ENCODE data around the gene COBL.

The COBL gene

DNA sequence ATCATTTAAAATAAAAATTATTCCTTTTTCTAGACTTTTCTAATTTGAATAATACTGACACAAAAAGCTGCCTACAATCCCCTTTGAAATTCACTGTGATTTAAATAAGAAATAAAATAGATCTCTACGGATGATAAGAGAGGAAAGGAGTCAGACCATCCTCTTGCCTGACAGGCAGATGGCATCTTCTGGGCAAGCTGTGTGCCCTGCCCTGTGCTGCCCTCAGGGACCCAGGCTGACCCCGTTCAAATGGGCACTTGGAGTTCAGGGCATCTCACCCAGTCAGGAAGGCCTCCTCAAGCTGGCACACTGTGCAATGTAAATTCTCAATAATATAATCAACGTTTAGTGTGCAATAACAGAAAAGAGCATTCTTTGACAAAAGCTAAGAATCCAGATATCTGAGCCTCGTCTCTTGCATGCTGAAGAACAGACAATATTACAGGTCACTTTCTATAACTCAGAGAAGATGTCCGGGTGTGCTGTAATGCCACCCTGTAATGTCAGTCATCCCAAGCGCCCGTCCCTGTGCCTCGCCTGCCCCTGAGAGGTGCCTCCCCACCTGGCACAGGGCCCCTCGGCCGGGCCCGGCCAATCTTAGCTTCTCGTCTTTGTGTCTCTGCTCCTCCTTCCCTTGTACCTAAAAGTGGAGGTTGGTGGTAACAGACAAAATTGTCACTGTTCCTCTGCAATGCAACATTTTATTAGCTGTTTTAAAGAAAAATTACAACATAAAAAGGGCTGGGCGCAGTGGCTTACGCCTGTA lies 263.3 kb downstream of the COBL start:
- no peak for DNase-seq

DNA sequence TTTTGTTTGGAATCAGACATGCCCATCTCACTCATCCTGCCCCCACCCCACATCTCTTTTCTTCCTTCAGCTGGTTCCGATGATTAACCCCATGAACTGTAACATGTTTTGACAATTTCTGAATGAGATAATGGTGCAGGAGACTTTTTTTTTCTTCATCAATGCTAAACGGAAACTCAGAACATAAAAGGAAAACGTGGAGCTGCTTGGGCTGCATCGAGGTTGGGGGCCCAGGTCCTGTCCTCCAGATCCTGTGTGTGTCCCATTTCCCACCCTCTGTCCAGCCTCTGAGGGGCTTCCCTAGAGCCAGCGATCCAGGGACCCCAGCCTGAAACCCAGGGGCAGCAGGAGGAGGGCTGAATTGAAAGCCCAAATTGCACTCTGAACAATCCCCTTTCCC lies 270.1 kb downstream of the COBL start:
- H3K4me3 Mint-ChIP-seq: no peak overlapping the region
- TF ChIP-seq, protein P1, sequence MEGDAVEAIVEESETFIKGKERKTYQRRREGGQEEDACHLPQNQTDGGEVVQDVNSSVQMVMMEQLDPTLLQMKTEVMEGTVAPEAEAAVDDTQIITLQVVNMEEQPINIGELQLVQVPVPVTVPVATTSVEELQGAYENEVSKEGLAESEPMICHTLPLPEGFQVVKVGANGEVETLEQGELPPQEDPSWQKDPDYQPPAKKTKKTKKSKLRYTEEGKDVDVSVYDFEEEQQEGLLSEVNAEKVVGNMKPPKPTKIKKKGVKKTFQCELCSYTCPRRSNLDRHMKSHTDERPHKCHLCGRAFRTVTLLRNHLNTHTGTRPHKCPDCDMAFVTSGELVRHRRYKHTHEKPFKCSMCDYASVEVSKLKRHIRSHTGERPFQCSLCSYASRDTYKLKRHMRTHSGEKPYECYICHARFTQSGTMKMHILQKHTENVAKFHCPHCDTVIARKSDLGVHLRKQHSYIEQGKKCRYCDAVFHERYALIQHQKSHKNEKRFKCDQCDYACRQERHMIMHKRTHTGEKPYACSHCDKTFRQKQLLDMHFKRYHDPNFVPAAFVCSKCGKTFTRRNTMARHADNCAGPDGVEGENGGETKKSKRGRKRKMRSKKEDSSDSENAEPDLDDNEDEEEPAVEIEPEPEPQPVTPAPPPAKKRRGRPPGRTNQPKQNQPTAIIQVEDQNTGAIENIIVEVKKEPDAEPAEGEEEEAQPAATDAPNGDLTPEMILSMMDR (IDR thresholded peaks at IDR 0.05): no peak
- no peak for DNase-seq
- H3K27ac Mint-ChIP-seq: no peak overlapping the region
- no peaks in the 10 kb centered on the region for H3K36me3 Mint-ChIP-seq (ENCODE audit: low read depth)
- no peaks in the 10 kb centered on the region for H3K4me1 Mint-ChIP-seq
- peaks cover 4% of the 10 kb centered on the region for H3K27me3 Mint-ChIP-seq (ENCODE audit: low read depth, poor library complexity)
- no peaks in the 10 kb centered on the region for H3K9me3 Mint-ChIP-seq

More for the DNA sequence above, 263.3 kb downstream of the COBL start:
- H3K4me3 Mint-ChIP-seq: no peak overlapping the region
- H3K9me3 Mint-ChIP-seq: no peaks in the 10 kb centered on the region
- no peak overlapping the region for H3K27ac Mint-ChIP-seq
- TF ChIP-seq, protein P1 (IDR thresholded peaks at IDR 0.05): no peak
- no peaks in the 10 kb centered on the region for H3K36me3 Mint-ChIP-seq (ENCODE audit: low read depth)
- H3K27me3 Mint-ChIP-seq (ENCODE audit: low read depth, poor library complexity): no peaks in the 10 kb centered on the region
- peaks cover 27% of the 10 kb centered on the region for H3K4me1 Mint-ChIP-seq

DNA sequence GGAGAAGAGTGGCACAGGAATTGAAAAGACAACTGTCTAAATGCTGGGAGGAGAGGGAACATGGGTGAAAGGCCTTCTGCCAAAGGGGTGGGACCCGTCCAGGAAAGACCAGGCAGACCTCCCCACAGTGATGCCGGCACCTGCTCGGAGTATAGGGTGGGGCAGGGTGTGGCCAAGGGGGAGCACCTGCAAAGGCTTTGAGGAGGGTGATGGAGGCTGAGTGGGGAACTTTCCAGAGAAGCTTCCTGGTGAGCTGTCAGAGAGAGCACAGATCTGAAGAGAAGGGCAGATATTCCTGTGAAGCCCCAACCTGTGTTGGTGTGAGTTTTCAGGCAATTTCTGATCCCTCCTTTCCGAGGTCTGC lies 270.5 kb downstream of the COBL start:
- Mint-ChIP-seq H3K9me3 (no peaks in the 10 kb centered on the region), H3K27ac (no peak overlapping the region)

DNA sequence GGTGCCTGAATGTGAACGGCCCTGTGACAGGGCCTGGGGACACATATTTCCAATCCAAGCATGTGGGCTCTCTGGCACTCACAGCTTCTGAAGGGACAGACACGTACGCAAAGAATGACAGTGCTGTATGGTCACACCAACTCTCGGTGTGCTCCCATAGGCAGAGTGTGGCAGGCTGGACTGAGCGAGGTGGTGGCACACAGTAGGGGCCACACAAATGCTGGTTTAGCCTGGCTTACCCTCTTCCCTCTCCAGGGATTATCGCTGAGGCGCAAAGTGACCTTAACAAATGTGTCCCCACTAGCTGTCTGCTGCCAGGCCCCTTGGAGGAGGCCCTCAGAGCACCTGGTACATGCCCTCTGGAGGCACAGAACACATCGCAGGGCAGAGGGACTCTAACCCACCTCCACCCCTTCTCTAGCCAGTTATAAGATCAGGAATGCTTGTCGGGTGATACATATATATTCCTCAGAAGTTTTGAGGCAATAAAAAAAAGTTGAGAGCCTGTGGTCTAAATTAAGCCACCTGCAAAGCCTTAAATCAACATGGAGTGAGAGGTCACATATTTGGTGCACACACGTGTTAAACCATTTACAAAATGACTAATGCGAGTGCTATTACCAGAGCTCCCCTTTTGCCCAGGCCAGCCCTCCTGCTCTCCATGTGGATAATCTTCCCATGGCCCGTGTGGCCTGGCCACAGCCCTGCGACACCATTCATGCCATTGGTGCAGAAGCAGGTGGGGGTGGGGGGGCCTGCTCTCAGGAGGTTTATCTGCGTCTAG lies 271.1 kb downstream of the COBL start:
- H3K27ac Mint-ChIP-seq: no peak overlapping the region
- H3K27me3 Mint-ChIP-seq (ENCODE audit: low read depth, poor library complexity): peaks cover 4% of the 10 kb centered on the region
- no peaks in the 10 kb centered on the region for H3K4me1 Mint-ChIP-seq
- TF ChIP-seq, protein P1 (IDR thresholded peaks at IDR 0.05): no peak
- H3K36me3 Mint-ChIP-seq (ENCODE audit: low read depth): no peaks in the 10 kb centered on the region
- H3K4me3 Mint-ChIP-seq: no peak overlapping the region
- H3K9me3 Mint-ChIP-seq: no peaks in the 10 kb centered on the region
- DNase-seq: no peak

More for the DNA sequence above, 270.5 kb downstream of the COBL start:
- no peaks in the 10 kb centered on the region for H3K36me3 Mint-ChIP-seq (ENCODE audit: low read depth)
- no peaks in the 10 kb centered on the region for H3K4me1 Mint-ChIP-seq
- no peak overlapping the region for H3K4me3 Mint-ChIP-seq
- TF ChIP-seq, protein P1 (IDR thresholded peaks at IDR 0.05): no peak
- DNase-seq: no peak
- peaks cover 4% of the 10 kb centered on the region for H3K27me3 Mint-ChIP-seq (ENCODE audit: low read depth, poor library complexity)

DNA sequence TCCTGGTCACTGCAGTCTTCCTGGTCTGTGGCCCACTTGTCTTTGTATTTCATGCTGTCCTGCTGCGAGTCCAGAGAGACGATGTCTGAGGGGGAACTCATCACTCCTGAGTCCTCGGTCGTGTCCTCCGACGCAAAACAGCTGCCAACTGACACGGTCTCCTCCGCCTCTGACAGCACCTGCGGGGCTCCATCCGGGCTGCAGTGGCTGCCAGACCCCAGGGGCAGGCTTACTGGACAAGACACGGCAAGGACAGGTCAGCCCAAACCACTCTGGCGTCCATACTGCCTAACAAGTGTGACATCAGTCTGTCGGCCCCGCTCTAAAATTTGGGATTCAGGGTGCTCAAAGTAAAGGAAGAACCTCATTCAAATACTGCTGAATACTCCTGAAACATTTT lies 273.1 kb downstream of the COBL start:
- DNase-seq: no peak
- Mint-ChIP-seq H3K36me3 (ENCODE audit: low read depth) (no peaks in the 10 kb centered on the region), H3K9me3 (no peaks in the 10 kb centered on the region), H3K4me3 (no peak overlapping the region), H3K27ac (no peak overlapping the region), H3K4me1 (no peaks in the 10 kb centered on the region), H3K27me3 (ENCODE audit: low read depth, poor library complexity) (peaks cover 7% of the 10 kb centered on the region)
- TF ChIP-seq, protein P1 (IDR thresholded peaks at IDR 0.05): no peak
